ENCODE measurements around the gene CLASRP. TPM values are rescaled to one million over a fixed set of nuclear protein-coding genes. Genes with fewer than 3 reads are reported as not detected.
A peak's percentile ranks its signal among the peaks of the same experiment; 100 is the strongest.
"Not testable (repeated sequence)": the region's sequence is repeated elsewhere in the genome, so short reads cannot be mapped to it uniquely, and the experiment has no call there.

CLASRP gene
- total RNA-seq, 1 donor from 2014 or later = 133 TPM

DNA sequence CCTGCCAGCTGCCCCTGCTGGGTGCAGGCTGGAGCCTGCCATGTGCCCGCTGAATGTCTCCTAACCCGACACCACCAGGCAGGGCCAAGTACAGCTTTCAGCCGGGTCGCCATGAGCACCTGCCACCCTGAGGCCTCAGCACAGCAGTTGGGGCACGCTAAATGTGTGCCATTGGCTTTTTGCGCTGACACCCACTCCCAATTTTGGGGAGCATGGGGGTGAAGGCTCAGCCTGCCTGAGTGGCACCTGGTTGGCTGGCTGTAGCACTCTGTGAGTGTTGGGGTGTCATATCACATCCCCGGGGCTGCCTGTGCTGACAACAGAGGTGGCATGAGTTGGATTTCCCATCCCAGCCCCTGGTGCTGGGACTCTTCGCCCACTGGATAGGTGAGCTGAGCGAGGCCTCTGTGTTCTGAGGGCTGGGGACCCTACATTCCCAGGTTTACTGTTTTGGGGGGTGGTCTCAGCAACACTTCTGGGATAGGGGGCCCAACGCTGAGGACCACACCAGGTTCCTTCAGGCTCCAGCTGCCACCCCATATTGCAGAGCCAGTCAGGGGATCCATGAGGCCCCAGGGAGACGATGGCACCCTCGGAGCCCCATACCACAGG lies 44.8 kb upstream of the CLASRP start:
- H3K4me3 Mint-ChIP-seq = no peak overlapping the region
- H3K36me3 Mint-ChIP-seq = peaks cover 6% of the 10 kb centered on the region
- peaks cover 4% of the 10 kb centered on the region for H3K9me3 Mint-ChIP-seq
- H3K4me1 Mint-ChIP-seq = no peaks in the 10 kb centered on the region
- TF ChIP-seq CTCF (IDR thresholded peaks at IDR 0.05; ENCODE audit: unreplicated experiment) = no peak
- H3K27ac Mint-ChIP-seq = no peak overlapping the region
- no peak for DNase-seq (ENCODE audit: low spot score in 2 of 2, unreplicated experiment in 2 of 2)
- no peaks in the 10 kb centered on the region for H3K27me3 Mint-ChIP-seq (ENCODE audit: low read depth)

- no peak for DNase-seq (ENCODE audit: low spot score in 2 of 2, unreplicated experiment in 2 of 2)
- Mint-ChIP-seq H3K9me3 (peaks cover 4% of the 10 kb centered on the region), H3K27ac (no peak overlapping the region), H3K4me1 (peaks cover 2% of the 10 kb centered on the region), H3K27me3 (ENCODE audit: low read depth) (no peaks in the 10 kb centered on the region), H3K4me3 (no peak overlapping the region), H3K36me3 (peaks cover 1% of the 10 kb centered on the region)
- no peak for TF ChIP-seq CTCF (IDR thresholded peaks at IDR 0.05; ENCODE audit: unreplicated experiment)
Measured at GRCh38 chr19:44998025-44998424, 40.8 kb upstream of the CLASRP start.

GRCh38 chr19:44999131-44999925 lies 39.5 kb upstream of the CLASRP start:
- DNase-seq (ENCODE audit: low spot score in 2 of 2, unreplicated experiment in 2 of 2); H3K36me3 Mint-ChIP-seq; H3K27ac Mint-ChIP-seq; H3K4me1 Mint-ChIP-seq; H3K27me3 Mint-ChIP-seq (ENCODE audit: low read depth); H3K9me3 Mint-ChIP-seq; H3K4me3 Mint-ChIP-seq: not testable (repeated sequence)

DNA sequence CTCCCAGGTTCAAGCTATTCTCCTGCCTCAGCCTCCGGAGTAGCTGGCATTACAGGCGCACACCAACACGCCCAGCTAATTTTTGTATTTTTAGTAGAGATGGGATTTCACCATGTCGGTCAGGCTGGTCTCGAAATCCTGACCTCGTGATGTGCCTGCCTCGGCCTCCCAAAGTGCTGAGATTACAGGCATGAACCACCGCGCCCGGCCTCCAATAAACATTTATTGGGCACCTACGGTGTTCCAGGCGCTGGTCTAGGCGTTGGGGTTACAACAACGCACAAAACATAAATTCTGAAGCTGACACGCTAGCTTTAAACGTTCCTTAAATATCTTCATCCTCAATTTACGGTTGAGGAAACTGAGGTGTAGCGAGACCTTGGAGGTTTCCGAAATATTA lies 38.2 kb upstream of the CLASRP start:
- H3K36me3 Mint-ChIP-seq; H3K9me3 Mint-ChIP-seq; H3K27me3 Mint-ChIP-seq (ENCODE audit: low read depth); H3K4me1 Mint-ChIP-seq; DNase-seq (ENCODE audit: low spot score in 2 of 2, unreplicated experiment in 2 of 2): not testable (repeated sequence)
- H3K27ac Mint-ChIP-seq = peak overlapping the region; percentile 86
- peak overlapping the region; percentile 55 for H3K4me3 Mint-ChIP-seq

DNA sequence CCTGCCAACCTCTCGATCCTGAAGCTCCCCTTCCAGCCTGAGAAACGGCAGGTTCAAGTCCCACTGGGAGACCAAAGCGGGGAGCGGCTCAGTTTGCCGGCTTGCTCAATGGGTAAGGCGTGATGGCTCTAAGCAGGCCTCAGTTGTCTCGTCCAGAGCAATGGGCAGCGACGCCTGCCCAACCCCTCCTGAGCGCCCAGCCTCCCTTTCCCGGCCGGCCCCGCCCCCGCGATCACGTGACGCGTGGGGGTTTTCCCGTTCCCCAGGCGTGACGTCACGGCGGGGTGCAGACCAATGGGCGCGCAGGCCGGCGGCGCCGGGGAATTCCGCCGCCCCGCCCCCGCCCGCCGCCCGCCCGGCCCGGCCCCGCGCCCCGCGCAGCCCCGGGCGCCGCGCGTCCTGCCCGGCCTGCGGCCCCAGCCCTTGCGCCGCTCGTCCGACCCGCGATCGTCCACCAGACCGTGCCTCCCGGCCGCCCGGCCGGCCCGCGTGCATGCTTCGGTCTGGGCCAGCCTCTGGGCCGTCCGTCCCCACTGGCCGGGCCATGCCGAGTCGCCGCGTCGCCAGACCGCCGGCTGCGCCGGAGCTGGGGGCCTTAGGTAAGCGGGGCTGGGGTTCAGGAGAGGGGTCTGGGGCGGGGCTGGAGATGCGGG lies 37.6 kb upstream of the CLASRP start, which contains the start of gene RELB:
TSS of gene RELB (plus strand) at position 378 of the 653 bp plus-strand sequence. CDS start at position 494, 116 bp downstream.
- Mint-ChIP-seq H3K27me3 (ENCODE audit: low read depth) (no peaks in the 10 kb centered on the region), H3K4me1 (peaks cover 2% of the 10 kb centered on the region), H3K4me3 (peak within 1 kb of the TSS; percentile 95), H3K36me3 (peaks cover 1% of the 10 kb centered on the region), H3K27ac (peak within 1 kb of the TSS; percentile 100), H3K9me3 (peaks cover 4% of the 10 kb centered on the region)
- peak; percentile 98 to 99 for DNase-seq (ENCODE audit: low spot score in 2 of 2, unreplicated experiment in 2 of 2)
- no peak for TF ChIP-seq CTCF (IDR thresholded peaks at IDR 0.05; ENCODE audit: unreplicated experiment)

DNA sequence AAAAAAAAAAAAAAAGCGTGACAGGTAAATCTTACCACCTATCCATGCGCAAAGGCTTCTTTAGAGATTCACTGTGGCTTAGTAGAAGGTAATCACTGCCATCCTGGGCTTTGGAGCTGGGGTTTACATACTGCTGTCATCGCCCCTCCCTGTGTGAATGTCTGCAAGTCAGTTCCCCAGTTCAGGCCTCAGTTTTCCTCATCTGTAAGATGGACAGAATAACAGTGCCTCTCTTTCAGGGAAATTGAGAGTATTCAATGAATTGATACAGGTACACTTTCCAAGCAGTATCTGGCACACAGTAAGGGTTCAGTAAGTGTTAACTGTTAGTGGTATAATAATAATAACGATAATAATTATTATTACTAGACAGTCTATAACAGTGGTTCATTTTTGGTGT lies 35.4 kb upstream of the CLASRP start:
- no peaks in the 10 kb centered on the region for H3K27me3 Mint-ChIP-seq (ENCODE audit: low read depth)
- no peak for DNase-seq (ENCODE audit: low spot score in 2 of 2, unreplicated experiment in 2 of 2)
- peaks cover 2% of the 10 kb centered on the region for H3K4me1 Mint-ChIP-seq
- no peaks in the 10 kb centered on the region for H3K9me3 Mint-ChIP-seq
- H3K27ac Mint-ChIP-seq = no peak overlapping the region
- no peak overlapping the region for H3K4me3 Mint-ChIP-seq
- no peak for TF ChIP-seq CTCF (IDR thresholded peaks at IDR 0.05; ENCODE audit: unreplicated experiment)
- peaks cover 1% of the 10 kb centered on the region for H3K36me3 Mint-ChIP-seq

All from mesothelial cell of epicardium (in vitro differentiated cells).